ENCODE data around the gene AMY1C. TPM values are rescaled to one million over a fixed set of nuclear protein-coding genes. Genes with fewer than 3 reads are reported as not detected.

The AMY1C gene
- total RNA-seq, 1 experiment from 2014 or later = not detected

- Histone ChIP-seq H3K23ac (ENCODE audit: insufficient read length, low read depth, low read length) (no peak overlapping the region), H2BK20ac (ENCODE audit: low read depth, low read length, poor library complexity, severe bottlenecking) (no peak overlapping the region), H2BK15ac (ENCODE audit: low read depth, low read length) (no peak overlapping the region), H3K18ac (ENCODE audit: insufficient read length, low read depth, low read length) (no peak overlapping the region), H3K27me3 (ENCODE audit: insufficient read depth, low read length) (no peaks in the 10 kb centered on the region), H3K56ac (ENCODE audit: insufficient read length, low read depth, low read length) (no peak overlapping the region), H3K9ac (ENCODE audit: extremely low read depth, insufficient read length, low read length) (no peak overlapping the region), H2AK5ac (ENCODE audit: insufficient read length, low read length) (no peak overlapping the region), H3K79me2 (ENCODE audit: insufficient read depth, low read length) (no peaks in the 10 kb centered on the region), H4K20me1 (ENCODE audit: control insufficient read depth, insufficient read depth, insufficient read length) (no peaks in the 10 kb centered on the region), H4K8ac (replicated peaks; ENCODE audit: insufficient read length, low read depth, low read length) (no peak overlapping the region), H3K14ac (ENCODE audit: insufficient read depth, low read length) (no peak overlapping the region), H2BK120ac (ENCODE audit: low read depth, low read length, poor library complexity, severe bottlenecking) (no peak overlapping the region), H3K4me1 (ENCODE audit: insufficient read depth, low read length) (no peaks in the 10 kb centered on the region), H3K79me1 (ENCODE audit: insufficient read depth, low read depth, low read length, poor library complexity, severe bottlenecking) (no peaks in the 10 kb centered on the region), H2BK5ac (ENCODE audit: insufficient read length, low read length) (no peak overlapping the region), H3K23me2 (ENCODE audit: insufficient read length, low read depth, low read length, poor library complexity, severe bottlenecking) (no peaks in the 10 kb centered on the region), H3K9me3 (ENCODE audit: control insufficient read depth, low read depth, low read length) (no peaks in the 10 kb centered on the region), H4K5ac (ENCODE audit: insufficient read length, low read depth, low read length) (no peak overlapping the region), H2BK12ac (ENCODE audit: insufficient read length, low read depth, low read length) (no peak overlapping the region), H4K91ac (ENCODE audit: insufficient read length, low read depth, low read length) (no peak overlapping the region), H3T11ph (ENCODE audit: low read length) (no peak overlapping the region), H3K4me2 (ENCODE audit: insufficient read depth, insufficient read length, low read length) (no peak overlapping the region), H2AFZ (ENCODE audit: low read length) (no peak overlapping the region), H3K27ac (ENCODE audit: insufficient read length, low read depth, low read length) (no peak overlapping the region), H3K4ac (ENCODE audit: low read depth, low read length) (no peak overlapping the region)
- peak; percentile 65 for TF ChIP-seq CTCF (conservative IDR thresholded peaks at IDR 0.05)
- no peak for DNase-seq
- no peak overlapping the region for H3K27ac Mint-ChIP-seq
- no peak overlapping the region for H3K4me3 Mint-ChIP-seq
- no peaks in the 10 kb centered on the region for H3K4me1 Mint-ChIP-seq
- WGBS (ENCODE audit: extremely low coverage, insufficient read length, low lambda C conversion rate) = no CpG with 5 or more reads among the region's 1 CpG
- H3K27me3 Mint-ChIP-seq (ENCODE audit: low read depth) = no peaks in the 10 kb centered on the region
- H3K36me3 Mint-ChIP-seq (ENCODE audit: insufficient read depth in 1 of 3, low read depth in 3 of 3) = no peaks in the 10 kb centered on the region
- peaks cover 0 to 22% of the 10 kb centered on the region in 2 experiments; a peak in 2 of 5 replicates for H3K9me3 Mint-ChIP-seq
Observed at GRCh38 chr1:103788377-103788776, 38.7 kb downstream of the AMY1C start.

Measured in H9 (cell line).